Skin epidermis (tissue), 12 donors: ENCODE results near the gene WDR7.

Experiments
- H3K27ac ChIP-seq, 21 experiments: fragments of 200-600 bp; sonication (generic) in 11 of 21; one replicate each; pipeline ENCODE4 v1.5.0; 2020; ENCODE audit warnings: mild to moderate bottlenecking in 3 of 21, inconsistent platforms in 2 of 21, moderate library complexity in 2 of 21
- H3K4me3 ChIP-seq, 7 experiments: fragments of 200-600 bp; sonication (generic) in 2 of 7; one replicate each; pipeline ENCODE4 v1.5.0; 2020; ENCODE audit warnings: inconsistent platforms in 2 of 7, mild to moderate bottlenecking in 2 of 7, moderate library complexity in 1 of 7

Gene WDR7

GRCh38 chr18:56973487-56973886, 322.3 kb downstream of the WDR7 start:
- no peak overlapping the region for H3K4me3 ChIP-seq

GRCh38 chr18:56974141-56974540, 323.0 kb downstream of the WDR7 start:
- Histone ChIP-seq H3K4me3 (no peak overlapping the region), H3K27ac (no peak overlapping the region)

More at GRCh38 chr18:56973487-56973886, 322.3 kb downstream of the WDR7 start:
- H3K27ac ChIP-seq = no peak overlapping the region

GRCh38 chr18:56975276-56975675, 324.1 kb downstream of the WDR7 start:
- no peak overlapping the region for H3K4me3 ChIP-seq

GRCh38 chr18:56977309-56977708, 326.1 kb downstream of the WDR7 start:
- Histone ChIP-seq H3K4me3 (no peak overlapping the region), H3K27ac (no peak overlapping the region)

More at GRCh38 chr18:56975276-56975675, 324.1 kb downstream of the WDR7 start:
- H3K27ac ChIP-seq = no peak overlapping the region

DNA sequence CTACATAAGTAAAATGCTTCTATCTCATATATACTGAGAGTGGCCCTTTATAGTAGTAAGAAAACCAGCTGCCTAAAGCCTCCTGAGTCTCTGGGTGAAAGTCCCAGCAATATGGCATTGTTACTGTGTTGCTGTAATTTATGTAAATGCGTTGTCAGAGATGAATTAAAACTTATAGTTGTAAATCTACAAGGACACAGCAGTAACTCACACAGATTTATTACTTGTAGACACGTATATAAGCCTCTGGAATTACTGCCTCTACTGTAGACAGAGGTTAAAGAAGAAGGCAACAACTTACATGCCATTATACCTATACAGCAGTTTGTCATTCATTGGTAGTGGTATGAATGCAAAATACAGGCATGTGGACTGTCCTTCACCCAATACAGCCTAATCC, 326.6 kb downstream of the WDR7 start:
- Histone ChIP-seq H3K4me3 (no peak overlapping the region), H3K27ac (no peak overlapping the region)

DNA sequence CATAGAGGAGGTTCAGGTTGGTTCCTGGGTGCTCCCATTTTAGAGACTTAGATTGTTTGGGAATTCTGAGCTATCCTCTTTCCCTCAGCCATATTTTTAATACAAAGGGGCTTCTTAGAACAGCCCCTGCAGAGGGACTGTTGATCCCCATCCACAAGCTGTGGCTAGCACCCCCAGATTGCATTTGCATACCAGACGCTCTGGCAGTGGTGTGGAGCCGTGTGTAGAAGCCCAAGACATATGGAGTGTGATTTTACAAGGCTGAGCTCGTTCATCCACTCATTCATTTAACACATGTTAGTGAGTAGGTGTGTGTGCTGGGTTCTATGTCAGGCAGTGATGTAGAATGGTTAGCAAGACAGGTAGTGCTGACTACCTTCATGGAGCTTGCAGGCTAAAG, 329.0 kb downstream of the WDR7 start:
- no peak overlapping the region for H3K27ac ChIP-seq

GRCh38 chr18:56982766-56983165, 331.6 kb downstream of the WDR7 start:
- Histone ChIP-seq H3K4me3 (no peak overlapping the region), H3K27ac (no peak overlapping the region)

More for the DNA sequence above, 329.0 kb downstream of the WDR7 start:
- H3K4me3 ChIP-seq = no peak overlapping the region

GRCh38 chr18:56983275-56983992, 332.3 kb downstream of the WDR7 start:
- Histone ChIP-seq H3K27ac (no peak overlapping the region), H3K4me3 (no peak overlapping the region)

DNA sequence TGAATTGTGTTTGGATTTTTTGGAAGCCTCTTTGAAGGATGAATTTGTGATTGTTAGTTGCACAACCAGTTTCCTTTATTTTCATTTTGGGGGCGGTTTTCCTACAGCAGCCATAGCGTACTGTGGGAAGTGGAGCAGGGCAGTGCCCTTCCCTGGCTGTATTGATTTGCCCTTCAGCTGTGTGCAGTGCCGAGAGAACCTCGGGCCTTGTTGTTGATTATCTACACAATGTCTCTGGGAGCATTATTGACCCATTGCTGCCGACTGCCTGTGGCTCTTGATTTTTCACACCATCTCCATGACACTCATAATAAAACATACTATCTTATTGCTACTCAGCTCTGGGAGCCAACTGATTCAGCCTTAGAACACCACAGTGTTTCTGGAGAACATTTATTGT, 333.6 kb downstream of the WDR7 start:
- H3K4me3 ChIP-seq = no peak overlapping the region
- no peak overlapping the region for H3K27ac ChIP-seq

DNA sequence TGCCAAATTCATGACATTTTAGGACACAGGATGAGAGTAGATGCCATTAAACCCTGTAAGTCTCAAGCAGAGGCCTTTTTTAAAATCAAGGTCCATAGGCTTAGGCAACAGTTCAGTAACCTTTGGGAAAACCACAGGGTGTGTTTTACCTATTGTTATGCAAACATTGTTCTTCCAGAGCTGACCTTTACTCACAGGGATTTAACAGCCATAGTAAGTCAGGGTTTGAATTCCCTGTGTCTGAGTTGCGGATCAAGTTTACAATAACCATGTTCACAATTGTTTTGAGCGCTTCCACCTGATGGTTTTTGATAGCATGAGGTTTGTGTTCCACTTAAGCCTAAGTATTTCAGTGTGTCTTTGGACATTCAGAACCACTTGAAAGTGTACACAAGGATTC, 335.7 kb downstream of the WDR7 start:
- Histone ChIP-seq H3K4me3 (no peak overlapping the region), H3K27ac (no peak overlapping the region)

DNA sequence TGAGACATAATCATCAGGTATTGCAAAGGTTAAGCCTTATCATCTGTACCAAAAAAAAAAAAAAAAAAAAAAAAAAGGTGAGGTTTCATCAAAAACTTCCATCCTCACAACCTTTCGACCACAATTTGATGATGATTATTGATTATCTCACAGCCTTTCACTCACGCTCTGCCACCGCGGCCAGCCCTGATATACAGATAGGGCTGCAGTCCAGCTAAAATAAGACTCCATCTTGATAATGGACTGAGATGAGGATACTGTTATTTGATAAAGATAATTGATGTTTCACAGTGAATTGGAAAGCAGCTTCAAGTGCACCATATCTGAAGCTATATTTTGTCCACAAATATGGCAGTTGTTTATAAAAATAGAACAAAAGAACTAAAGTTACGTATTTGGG, 336.1 kb downstream of the WDR7 start:
- Histone ChIP-seq H3K4me3 (no peak overlapping the region), H3K27ac (no peak overlapping the region)

GRCh38 chr18:56988022-56988421, 336.9 kb downstream of the WDR7 start:
- Histone ChIP-seq H3K27ac (no peak overlapping the region), H3K4me3 (no peak overlapping the region)

GRCh38 chr18:56990678-56991077, 339.5 kb downstream of the WDR7 start:
- no peak overlapping the region for H3K4me3 ChIP-seq
- no peak overlapping the region for H3K27ac ChIP-seq

DNA sequence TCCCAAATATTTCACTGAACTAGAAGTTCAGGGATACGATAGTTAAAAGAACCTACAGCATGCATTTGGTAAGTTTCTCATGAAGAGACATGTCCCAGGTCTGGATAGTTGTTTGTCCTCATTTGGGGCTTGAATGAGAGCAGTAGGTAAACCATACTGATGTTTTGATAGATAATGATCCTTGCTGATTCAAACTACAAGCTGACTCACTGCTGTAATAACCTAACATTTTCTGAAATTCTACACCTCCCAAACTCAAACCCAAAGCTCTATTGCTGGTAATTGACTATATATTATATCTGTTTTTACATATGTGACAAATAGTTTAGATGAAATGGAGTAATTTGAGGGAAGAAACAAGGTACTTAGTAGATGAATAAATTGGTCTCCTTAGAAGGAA, 341.6 kb downstream of the WDR7 start:
- no peak overlapping the region for H3K27ac ChIP-seq
- no peak overlapping the region for H3K4me3 ChIP-seq

- Histone ChIP-seq H3K27ac (no peak overlapping the region), H3K4me3 (no peak overlapping the region)
Observed at GRCh38 chr18:56995579-56996188, 344.5 kb downstream of the WDR7 start.

DNA sequence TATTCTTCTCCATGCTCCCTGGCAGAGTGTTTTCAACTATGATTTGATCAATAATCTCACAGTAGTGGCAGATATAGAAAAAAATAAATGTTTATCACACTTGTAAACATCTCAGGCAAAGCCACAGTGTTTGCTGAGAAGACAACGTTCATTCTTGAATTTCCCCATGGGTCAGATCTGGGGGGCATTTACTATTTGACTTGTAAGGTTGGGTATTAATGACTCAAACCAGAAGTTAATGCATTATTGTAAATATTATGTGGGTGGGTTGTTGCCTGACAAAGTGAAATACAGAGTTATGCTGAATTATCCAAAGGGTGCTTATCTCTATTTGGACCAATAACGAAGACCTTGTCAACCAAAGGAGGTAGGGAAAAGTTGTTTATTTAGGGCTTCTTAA, 346.0 kb downstream of the WDR7 start:
- Histone ChIP-seq H3K4me3 (no peak overlapping the region), H3K27ac (no peak overlapping the region)

DNA sequence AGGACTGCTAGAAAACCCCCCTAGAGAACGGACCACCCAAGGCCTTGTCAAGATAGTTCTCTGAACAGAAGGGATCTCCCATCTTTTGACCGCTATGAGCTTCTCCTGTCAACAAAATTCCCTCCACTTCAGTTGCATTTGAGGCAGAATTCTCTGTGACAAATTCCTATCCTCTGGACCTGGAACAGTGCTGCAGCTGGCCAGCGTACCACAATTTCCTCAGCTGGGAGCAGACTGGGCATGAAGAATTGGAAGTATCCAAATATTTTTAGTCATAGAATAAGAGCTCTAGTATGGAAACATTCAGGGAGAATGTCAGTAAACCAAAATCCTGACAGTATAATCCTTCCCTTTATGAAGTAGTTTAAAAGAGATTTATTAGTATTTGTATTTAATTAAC, 348.7 kb downstream of the WDR7 start:
- no peak overlapping the region for H3K27ac ChIP-seq

DNA sequence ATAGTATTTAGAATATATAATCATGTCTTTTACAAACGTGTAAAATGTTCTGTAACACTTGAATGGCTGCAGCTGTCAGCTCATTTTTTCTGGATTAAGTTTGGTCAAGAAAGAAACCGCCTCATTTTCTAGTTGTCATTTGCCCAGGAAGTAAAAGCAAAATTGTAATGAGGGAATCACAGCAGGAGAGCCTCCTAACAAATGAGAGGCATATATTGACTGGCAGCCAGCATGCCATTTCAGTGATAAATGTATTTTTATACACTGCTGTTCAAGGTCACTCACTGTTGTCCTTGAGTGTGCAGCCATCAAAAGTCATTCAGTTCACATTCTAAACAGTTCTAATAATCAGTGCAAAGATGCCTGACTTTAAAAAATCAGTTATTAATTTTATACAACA, 351.5 kb downstream of the WDR7 start:
- H3K27ac ChIP-seq = no peak overlapping the region
- no peak overlapping the region for H3K4me3 ChIP-seq

More for the DNA sequence above, 348.7 kb downstream of the WDR7 start:
- no peak overlapping the region for H3K4me3 ChIP-seq

DNA sequence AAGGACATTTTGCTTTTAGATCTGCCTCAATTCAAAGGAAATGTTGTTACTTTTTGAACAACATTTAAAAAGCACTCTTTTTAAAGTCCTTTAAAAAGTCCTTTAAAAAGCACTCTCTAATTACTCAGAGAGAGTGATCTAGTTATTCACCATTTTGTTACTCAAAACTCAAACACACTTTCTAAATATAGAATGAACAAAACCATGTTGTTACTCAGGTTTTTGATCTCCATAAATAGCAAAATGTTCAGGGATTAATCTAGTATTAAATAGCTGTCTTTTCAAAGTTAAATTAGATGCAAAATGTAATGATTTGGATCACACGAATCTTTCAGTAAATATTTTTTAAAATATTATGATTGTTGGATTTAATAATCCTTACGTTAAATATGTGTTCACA, 352.2 kb downstream of the WDR7 start:
- H3K4me3 ChIP-seq = no peak overlapping the region
- H3K27ac ChIP-seq = no peak overlapping the region

DNA sequence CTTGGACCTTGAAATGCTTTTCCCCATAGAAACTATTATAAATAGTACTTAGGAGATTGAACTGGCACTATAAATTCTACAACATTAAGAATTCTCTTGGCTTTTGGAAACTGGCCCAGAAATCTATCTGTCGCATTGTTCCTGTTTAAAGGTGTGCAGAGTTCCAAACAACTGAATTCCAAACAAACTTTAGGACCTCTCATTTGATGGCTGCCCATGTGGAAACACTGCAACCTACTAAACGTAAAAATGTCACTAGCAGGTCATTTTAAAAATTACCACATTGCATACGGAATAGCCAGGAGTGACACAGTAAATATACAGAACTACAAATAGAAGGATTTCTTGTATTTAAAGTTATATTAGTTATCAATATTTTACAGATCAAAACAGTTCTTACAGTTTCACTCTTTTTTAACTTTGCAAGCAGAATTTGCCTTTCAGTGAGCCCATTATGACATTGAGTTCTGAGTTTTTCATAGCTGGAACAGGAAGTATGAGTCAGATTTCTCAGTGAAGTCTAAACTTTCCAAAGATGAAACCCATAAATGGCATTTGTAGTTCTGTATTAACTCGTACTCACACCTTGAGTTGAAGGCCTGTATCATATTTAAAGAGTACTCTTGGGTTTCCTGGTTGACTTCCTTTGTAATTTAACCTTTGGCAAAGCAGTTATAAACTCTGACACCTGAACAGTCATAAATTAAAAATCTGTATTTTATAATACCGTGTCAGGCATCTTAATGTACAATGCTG, 353.4 kb downstream of the WDR7 start:
- H3K4me3 ChIP-seq = no peak overlapping the region
- peak overlapping the region in 5 of 21 experiments; percentile 18 to 62 (median 29) for H3K27ac ChIP-seq
